SK-N-SH treated with all-trans-retinoic acid at 6 μM for 48 hours (cell line): ENCODE data around the gene PEX11G.

Experiments used
- ATAC-seq: fragments of 200-7000 bp; cut with Tn5 transposase; 3 replicates; pipeline ENCODE4 v1.9.1; 2020; ENCODE audit warnings: mild to moderate bottlenecking, moderate library complexity
- ARNTL ChIP-seq: fragments of 450-650 bp; formaldehyde crosslinking; IDR thresholded peaks from 2 replicates; pipeline ENCODE4 v1.5.0; 2020; ENCODE audit warnings: low read depth, mild to moderate bottlenecking, moderate library complexity, borderline replicate concordance
- BACH2 ChIP-seq: fragments of 250-450 bp; sonication (Bioruptor Pico); IDR thresholded peaks from 2 replicates; pipeline ENCODE4 v1.9.0; 2021; ENCODE audit warnings: mild to moderate bottlenecking, borderline replicate concordance
- CREB5 ChIP-seq: fragments of 250-450 bp; sonication (Bioruptor Pico); IDR thresholded peaks from 2 replicates; pipeline ENCODE4 v1.5.1; 2020; ENCODE audit warnings: low read depth, mild to moderate bottlenecking, moderate library complexity
- CSRNP3 ChIP-seq: fragments of 250-450 bp; sonication (Bioruptor Pico); IDR thresholded peaks from 2 replicates; pipeline ENCODE4 v1.5.1; 2021; ENCODE audit warnings: mild to moderate bottlenecking, moderate library complexity
- ESRRG ChIP-seq: fragments of 250-450 bp; sonication (Bioruptor Pico); IDR thresholded peaks from 2 replicates; pipeline ENCODE4 v1.6.1; 2021; ENCODE audit warnings: mild to moderate bottlenecking
- GLIS3 ChIP-seq: fragments of 250-450 bp; sonication (Bioruptor Pico); IDR thresholded peaks from 2 replicates; pipeline ENCODE4 v1.5.0; 2020; ENCODE audit warnings: mild to moderate bottlenecking, moderate library complexity
- ISL1 ChIP-seq: fragments of 250-450 bp; sonication (Bioruptor Pico); IDR thresholded peaks from 2 replicates; pipeline ENCODE4 v2.1.2; 2022; ENCODE audit warnings: mild to moderate bottlenecking, moderate library complexity
- OSR1 ChIP-seq: fragments of 250-450 bp; sonication (Bioruptor Pico); IDR thresholded peaks from 2 replicates; pipeline ENCODE4 v1.8.0; 2022; ENCODE audit warnings: moderate library complexity, mild to moderate bottlenecking, inconsistent platforms
- POU6F1 ChIP-seq: fragments of 250-450 bp; sonication (Bioruptor Pico); IDR thresholded peaks from 2 replicates; pipeline ENCODE4 v1.8.0; 2021; ENCODE audit warnings: low read depth, mild to moderate bottlenecking, moderate library complexity, borderline replicate concordance
- RARB ChIP-seq: fragments of 250-450 bp; sonication (Bioruptor Pico); IDR thresholded peaks from 2 replicates; pipeline ENCODE4 v1.8.0; 2021; ENCODE audit warnings: mild to moderate bottlenecking, moderate library complexity
- SNAI2 ChIP-seq: fragments of 250-450 bp; sonication (Bioruptor Pico); IDR thresholded peaks from 2 replicates; pipeline ENCODE4 v1.5.0; 2020; ENCODE audit warnings: mild to moderate bottlenecking, moderate library complexity
- TCF4 ChIP-seq: fragments of 250-450 bp; sonication (Bioruptor Pico); IDR thresholded peaks from 2 replicates; pipeline ENCODE4 v1.8.0; 2021; ENCODE audit warnings: mild to moderate bottlenecking, moderate library complexity, borderline replicate concordance
- ZC3H10 ChIP-seq: fragments of 250-450 bp; sonication (Bioruptor Pico); IDR thresholded peaks from 2 replicates; pipeline ENCODE4 v1.5.1; 2021; ENCODE audit warnings: mild to moderate bottlenecking, moderate library complexity
- ZFP3 ChIP-seq: fragments of 250-450 bp; sonication (Bioruptor Pico); IDR thresholded peaks from 2 replicates; pipeline ENCODE4 v1.5.0; 2020; ENCODE audit warnings: mild to moderate bottlenecking, moderate library complexity
- ZFP30 ChIP-seq: fragments of 450-650 bp; formaldehyde crosslinking; IDR thresholded peaks from 2 replicates; pipeline ENCODE4 v1.5.0; 2022; ENCODE audit warnings: mild to moderate bottlenecking, moderate library complexity
- ZNF565 ChIP-seq: fragments of 450-650 bp; formaldehyde crosslinking; conservative IDR thresholded peaks from 2 replicates; pipeline ENCODE4 v1.5.0; 2020; ENCODE audit warnings: low read depth, mild to moderate bottlenecking, moderate library complexity
- ZNF70 ChIP-seq: fragments of 450-650 bp; formaldehyde crosslinking; IDR thresholded peaks from 2 replicates; pipeline ENCODE4 v1.5.0; 2020; ENCODE audit warnings: mild to moderate bottlenecking, moderate library complexity
- ZNF8 ChIP-seq: fragments of 450-650 bp; formaldehyde crosslinking; IDR thresholded peaks from 2 replicates; pipeline ENCODE4 v1.5.0; 2020; ENCODE audit warnings: mild to moderate bottlenecking, moderate library complexity
- TF ChIP-seq, protein P1 (sequence below): fragments of 250-450 bp; sonication (Bioruptor Pico); IDR thresholded peaks from 2 replicates; pipeline ENCODE4 v1.5.0; 2020; ENCODE audit warnings: mild to moderate bottlenecking, moderate library complexity
- TF ChIP-seq, protein P2 (sequence below): fragments of 250-450 bp; sonication (Bioruptor Pico); IDR thresholded peaks from 2 replicates; pipeline ENCODE4 v1.8.0; 2020; ENCODE audit warnings: mild to moderate bottlenecking, moderate library complexity, borderline replicate concordance

The PEX11G gene

DNA sequence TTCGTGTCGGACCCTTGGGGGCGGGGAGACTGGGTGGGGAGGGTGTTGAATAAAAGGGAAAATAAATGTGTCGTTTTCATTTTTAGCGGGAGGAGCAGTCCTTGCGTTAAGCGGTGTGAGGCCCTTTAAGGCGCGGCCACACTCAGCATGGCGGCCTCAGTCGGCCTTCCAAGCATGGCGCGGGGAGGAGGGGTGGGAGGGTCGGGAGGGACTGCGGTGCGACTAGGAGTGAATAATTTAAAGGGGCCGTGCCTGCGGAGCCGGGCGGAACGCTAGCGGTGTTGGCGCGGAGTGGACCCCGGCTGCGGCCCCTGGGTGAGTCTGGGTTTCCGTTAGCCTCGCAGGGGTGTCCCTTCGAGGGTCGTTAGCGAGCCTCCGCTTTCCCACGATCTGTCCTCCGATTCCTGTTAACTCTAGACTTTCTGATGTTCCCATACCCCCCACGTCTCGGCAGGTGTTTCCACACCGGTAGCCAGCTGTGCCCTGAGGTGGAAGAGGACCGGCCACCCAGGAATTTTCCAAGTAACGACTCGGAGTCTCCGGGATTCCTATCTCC, 45.2 kb upstream of the PEX11G start:
- ATAC-seq = peak; percentile 78

DNA sequence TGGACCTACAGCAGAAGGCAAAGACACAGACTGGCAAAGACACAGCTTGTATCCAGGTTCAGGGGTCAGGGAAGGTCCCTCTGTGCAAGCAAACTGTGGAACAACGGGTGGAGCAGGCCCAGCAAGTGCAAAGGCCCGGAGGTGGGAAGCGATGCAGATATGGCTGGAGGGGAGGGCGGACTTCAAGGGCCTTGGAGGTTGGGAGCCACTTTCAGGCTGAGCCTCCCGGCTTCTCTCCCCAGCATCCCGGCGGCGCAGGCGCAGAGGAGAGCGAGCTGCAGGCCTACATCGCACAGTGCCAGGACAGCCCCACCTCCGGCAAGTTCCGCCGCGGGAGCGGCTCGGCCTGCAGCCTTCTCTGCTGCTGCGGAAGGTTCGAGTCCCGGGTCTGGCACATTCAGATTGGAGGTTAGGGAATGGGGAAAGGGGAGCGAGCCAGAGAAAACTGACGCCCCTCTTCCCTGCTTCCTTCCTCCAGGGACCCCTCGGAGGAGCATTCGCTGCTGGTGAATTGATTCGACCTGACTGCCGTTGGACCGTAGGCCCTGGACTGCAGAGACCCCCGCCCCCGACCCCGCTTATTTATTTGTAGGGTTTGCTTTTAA, 44.5 kb upstream of the PEX11G start:
- TF ChIP-seq, protein P1, sequence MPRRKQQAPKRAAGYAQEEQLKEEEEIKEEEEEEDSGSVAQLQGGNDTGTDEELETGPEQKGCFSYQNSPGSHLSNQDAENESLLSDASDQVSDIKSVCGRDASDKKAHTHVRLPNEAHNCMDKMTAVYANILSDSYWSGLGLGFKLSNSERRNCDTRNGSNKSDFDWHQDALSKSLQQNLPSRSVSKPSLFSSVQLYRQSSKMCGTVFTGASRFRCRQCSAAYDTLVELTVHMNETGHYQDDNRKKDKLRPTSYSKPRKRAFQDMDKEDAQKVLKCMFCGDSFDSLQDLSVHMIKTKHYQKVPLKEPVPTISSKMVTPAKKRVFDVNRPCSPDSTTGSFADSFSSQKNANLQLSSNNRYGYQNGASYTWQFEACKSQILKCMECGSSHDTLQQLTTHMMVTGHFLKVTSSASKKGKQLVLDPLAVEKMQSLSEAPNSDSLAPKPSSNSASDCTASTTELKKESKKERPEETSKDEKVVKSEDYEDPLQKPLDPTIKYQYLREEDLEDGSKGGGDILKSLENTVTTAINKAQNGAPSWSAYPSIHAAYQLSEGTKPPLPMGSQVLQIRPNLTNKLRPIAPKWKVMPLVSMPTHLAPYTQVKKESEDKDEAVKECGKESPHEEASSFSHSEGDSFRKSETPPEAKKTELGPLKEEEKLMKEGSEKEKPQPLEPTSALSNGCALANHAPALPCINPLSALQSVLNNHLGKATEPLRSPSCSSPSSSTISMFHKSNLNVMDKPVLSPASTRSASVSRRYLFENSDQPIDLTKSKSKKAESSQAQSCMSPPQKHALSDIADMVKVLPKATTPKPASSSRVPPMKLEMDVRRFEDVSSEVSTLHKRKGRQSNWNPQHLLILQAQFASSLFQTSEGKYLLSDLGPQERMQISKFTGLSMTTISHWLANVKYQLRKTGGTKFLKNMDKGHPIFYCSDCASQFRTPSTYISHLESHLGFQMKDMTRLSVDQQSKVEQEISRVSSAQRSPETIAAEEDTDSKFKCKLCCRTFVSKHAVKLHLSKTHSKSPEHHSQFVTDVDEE (CRISPR knock-in tag) = no peak
- TF ChIP-seq OSR1 (CRISPR knock-in tag) = no peak
- TF ChIP-seq ZNF8 = no peak
- TF ChIP-seq ZNF565 (CRISPR knock-in tag) = no peak
- TF ChIP-seq TCF4 (CRISPR knock-in tag) = no peak
- no peak for TF ChIP-seq GLIS3 (CRISPR knock-in tag)
- no peak for TF ChIP-seq ZC3H10 (CRISPR knock-in tag)
- ATAC-seq = no peak

More for the DNA sequence above, 45.2 kb upstream of the PEX11G start:
- TF ChIP-seq POU6F1 (CRISPR knock-in tag) (no peak), CSRNP3 (CRISPR knock-in tag) (no peak), TCF4 (CRISPR knock-in tag) (no peak), ISL1 (CRISPR knock-in tag) (no peak), RARB (CRISPR knock-in tag) (no peak), ESRRG (CRISPR knock-in tag) (no peak), OSR1 (CRISPR knock-in tag) (no peak), ZFP3 (CRISPR knock-in tag) (no peak), ZFP30 (no peak), CREB5 (CRISPR knock-in tag) (no peak), ARNTL (CRISPR knock-in tag) (no peak), ZNF565 (CRISPR knock-in tag) (no peak), BACH2 (CRISPR knock-in tag) (no peak), ZNF70 (CRISPR knock-in tag) (no peak), ZNF8 (no peak), SNAI2 (CRISPR knock-in tag) (no peak)
- TF ChIP-seq, protein P2, sequence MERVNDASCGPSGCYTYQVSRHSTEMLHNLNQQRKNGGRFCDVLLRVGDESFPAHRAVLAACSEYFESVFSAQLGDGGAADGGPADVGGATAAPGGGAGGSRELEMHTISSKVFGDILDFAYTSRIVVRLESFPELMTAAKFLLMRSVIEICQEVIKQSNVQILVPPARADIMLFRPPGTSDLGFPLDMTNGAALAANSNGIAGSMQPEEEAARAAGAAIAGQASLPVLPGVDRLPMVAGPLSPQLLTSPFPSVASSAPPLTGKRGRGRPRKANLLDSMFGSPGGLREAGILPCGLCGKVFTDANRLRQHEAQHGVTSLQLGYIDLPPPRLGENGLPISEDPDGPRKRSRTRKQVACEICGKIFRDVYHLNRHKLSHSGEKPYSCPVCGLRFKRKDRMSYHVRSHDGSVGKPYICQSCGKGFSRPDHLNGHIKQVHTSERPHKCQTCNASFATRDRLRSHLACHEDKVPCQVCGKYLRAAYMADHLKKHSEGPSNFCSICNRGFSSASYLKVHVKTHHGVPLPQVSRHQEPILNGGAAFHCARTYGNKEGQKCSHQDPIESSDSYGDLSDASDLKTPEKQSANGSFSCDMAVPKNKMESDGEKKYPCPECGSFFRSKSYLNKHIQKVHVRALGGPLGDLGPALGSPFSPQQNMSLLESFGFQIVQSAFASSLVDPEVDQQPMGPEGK (CRISPR knock-in tag) = no peak
- TF ChIP-seq, protein P1 (CRISPR knock-in tag) = no peak
